NCI-H1105 (cell line): ENCODE results near the gene SCUBE3.

ENCODE experiments used
- DNase-seq: peaks from one replicate; lab custom pipeline; 2025; lab: John Stamatoyannopoulos, UW

Gene SCUBE3

DNA sequence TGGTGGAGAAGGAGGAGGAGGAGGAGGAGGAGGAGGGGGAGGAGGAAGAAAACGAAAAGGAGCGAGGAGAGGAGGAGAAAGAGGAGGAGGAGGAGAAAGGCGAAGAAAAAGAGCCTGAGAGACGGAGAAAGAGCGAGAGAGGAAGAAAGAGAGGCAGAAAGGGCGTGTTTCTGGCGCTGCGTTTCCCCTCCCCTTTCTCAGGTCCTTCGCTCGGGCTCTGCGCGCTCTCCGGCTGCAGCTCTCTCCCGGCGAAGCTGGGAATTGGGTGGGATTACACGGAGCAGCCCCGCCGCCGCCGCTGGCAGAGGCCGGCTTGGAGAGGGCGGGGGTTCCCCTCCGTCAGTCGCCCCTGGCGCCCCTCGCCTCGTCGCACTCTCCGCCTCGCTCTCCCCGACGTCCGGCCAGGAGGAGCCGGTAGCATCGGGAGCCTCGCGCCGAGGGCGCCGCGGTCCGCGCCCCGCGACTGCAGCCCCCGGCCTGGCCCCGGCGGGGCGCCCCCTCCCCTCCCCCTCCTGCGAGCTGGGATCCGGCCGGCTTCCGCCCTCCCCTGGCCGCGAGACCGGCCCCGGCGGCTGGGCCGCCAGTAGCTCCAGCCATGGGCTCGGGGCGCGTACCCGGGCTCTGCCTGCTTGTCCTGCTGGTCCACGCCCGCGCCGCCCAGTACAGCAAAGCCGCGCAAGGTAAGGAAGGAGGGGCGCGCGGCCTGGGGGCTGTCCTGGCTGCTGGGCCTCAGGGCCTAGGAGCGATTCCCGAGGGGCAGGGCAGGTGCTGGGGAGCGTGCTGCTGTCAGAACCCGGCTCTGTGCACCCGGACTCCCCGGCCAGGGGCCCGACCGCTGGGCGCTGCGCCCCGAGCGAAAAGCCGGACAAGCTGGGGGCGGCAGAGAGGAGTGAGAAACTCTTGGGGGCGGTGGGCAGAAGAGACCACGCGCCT is at the start of gene SCUBE3:
Gene SCUBE3 (plus strand): TSS at position 133 of the 933 bp plus-strand sequence. CDS start 463 bp downstream, at position 596.
- peak; percentile 56 for DNase-seq

DNA sequence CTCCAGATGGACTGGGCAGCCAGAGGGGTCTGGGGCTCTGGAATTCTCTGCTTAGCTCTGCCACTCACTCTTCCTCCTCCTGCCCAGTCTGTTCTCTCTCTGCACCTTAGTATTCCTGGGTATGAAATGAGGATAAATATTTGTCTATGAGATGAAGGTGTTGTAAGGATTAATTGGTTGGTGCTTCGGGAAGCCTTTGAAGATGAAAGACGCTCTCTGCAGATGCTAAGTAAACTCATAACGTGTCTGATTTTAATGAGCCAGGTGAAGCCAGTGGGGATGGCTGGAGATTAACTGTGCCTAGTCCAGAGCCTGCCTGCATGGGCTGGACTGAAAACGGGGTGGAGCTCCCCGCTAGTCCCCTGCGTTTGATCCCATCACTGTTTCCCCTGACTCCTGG is 49.5 kb upstream of the SCUBE3 start:
- DNase-seq = no peak

DNA sequence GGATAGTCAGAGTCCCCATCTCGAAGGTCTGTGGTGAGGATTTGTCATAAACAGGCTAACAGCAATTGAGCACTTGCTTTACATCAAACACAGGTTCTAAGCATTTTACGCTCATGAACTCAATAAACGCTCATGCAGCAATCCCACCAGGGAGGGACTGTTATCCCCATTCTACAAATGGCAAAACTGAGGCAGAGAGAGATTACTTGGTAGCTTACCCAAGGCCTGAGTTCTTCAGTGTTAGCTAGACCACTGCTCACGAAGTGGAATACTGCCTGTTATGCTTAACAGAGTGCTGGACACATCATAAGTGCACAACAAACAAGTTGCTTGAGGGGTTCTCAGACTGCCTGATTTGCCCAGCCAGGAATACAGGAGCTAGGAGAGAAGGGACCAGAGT is 48.9 kb upstream of the SCUBE3 start:
- no peak for DNase-seq

DNA sequence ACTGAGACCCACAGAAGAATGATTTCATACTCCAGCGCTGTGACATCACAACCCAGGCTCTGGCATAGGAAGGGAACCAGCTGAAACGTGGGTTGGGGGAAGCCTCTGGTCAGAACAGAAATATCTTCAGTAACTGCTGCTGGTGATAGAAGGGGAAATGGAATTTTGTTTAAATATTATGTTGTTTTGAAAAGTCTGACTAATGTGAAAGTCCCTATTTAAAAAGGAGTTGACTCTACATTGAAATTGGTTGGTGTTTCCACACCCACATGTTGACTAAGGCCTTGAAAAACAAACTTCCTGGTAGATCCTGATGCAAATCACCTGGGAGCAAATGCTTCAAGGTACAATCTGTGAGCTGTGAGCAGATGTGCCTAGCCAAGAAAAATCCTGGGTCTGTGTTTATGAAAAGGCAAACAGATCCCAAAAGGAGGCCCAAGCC is 48.1 kb upstream of the SCUBE3 start:
- DNase-seq = no peak

DNA sequence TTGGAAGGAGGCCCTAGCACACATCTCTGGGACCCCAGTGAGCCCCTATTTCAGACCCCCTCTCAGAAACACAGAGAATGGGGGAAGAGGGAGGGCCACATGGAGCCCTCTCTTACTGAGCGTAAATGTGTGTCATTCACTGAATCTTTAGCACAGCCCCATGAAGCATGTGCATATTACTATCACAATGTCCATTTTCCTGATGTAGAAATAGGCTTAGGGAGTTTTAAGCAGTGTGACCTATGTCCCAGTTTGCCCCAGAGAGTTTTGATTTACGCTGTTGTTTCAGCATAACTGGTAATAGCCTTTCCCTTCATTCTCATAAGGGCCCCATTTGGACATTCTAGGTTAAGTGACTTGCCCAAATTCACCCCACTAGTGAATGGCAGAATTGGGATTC is 47.6 kb upstream of the SCUBE3 start:
- no peak for DNase-seq

DNA sequence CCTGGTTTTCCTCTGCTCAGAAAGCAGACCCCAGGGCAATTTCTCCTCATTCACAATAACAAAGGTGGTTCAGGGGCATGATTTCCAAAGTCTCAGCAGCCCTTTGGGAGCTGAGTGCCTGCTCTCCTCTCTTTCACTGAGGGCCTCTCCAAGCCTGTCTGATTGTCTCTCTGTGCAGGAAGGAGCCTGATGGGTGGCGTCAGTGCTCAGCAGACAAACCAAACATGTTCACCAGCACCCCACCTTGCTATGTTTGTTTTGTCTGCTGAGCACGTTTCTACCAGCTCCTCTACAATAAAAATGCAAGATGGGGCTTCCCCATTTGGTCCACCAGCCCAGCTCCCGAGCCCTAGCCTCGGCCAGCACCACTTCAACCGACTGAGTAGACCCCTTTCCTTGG is 47.2 kb upstream of the SCUBE3 start:
- DNase-seq = no peak

DNA sequence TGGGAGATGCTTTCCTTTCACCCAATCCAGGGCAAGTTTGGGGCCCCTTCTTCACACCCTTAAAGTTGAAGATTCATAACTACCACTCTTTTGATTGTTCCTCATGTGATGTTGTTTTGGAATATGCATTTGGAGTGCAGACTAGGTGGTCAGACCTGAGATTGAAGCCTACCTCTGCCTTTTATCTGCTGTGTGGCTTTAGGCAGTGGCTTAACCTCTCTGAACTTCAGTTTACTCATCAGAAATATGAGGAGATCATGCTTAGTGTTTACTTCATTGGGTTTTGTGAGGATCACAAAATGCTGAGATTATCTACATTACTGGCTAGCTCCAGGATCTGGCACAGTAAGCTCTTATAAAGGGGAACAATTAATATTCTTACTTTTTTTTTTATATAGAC is 46.3 kb upstream of the SCUBE3 start:
- DNase-seq = no peak

DNA sequence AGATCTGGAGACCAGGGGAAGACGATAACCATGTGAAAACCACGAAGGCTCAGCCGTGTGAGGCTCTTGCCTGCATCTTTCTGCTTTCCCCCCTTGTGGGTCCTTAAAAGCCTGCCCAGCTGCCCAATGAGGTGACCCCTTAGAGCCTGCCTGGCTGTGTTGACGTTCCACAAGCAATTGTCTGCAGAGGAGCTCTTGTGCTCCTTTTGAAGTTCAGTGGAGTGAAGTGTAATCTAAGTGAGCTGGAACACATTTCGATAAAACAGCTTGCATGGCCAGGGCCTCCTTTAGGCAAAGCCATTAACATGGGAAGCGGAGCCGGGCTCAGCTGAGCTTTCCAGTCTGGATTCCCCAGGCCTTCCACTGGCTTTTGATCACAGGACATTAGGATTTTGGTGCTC is 45.3 kb upstream of the SCUBE3 start:
- DNase-seq = no peak

DNA sequence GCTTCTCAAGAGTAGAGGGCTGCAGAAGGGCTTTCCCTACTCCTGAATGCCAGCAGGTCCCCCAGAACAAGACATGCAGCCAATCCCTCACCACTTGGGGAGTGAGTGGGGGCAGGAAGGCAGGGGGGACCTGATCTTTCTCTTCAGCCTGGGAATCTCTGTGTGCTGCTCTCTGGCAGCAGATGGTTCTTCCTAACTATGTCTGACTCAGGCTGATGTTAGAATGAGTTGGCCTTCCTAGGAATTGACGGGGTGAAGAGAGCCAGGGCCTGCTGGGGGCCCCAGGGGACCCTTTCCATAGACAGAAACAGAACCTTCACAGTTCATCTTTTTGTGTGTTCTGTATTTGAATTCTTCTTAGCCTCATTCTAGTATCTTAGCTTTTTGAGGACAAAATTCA is 43.6 kb upstream of the SCUBE3 start:
- no peak for DNase-seq

DNA sequence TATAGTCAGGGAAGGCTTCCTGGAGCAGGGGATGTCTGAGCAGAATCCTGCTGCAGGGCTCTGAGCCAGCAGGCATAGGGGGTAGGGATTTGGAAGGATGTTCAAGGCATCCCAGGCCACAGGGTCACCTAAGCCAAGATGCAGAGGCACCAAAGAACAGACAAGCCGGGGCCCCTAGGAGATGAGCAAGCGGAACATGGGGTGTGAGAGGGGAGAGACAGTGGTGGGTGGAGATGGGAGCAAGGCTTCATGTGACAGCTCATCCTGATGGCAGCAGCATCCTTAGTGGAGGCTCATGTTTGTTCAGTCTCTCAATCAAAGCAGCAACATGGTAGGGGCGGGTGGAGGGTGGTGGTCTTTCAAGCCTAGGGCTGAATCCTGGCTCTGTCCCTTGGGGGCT is 42.9 kb upstream of the SCUBE3 start:
- no peak for DNase-seq

DNA sequence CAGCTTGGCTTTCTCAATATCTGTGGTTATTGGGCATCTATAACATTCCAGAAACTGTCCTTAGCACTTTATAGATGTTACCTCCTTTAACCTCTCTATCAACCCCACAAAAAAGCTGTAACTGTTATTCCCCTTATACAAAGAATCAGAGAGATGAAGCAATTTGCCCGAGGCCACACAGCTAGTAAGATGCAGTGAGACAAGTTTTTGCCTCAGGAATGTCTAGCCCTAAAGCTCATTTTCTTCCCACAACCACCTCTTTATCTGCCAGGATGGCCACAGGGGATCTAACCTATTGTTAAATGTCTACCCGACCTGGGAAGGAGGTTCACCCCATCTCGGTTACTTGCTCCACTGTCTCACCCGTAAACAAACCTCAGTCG is 40.7 kb upstream of the SCUBE3 start:
- DNase-seq = no peak

DNA sequence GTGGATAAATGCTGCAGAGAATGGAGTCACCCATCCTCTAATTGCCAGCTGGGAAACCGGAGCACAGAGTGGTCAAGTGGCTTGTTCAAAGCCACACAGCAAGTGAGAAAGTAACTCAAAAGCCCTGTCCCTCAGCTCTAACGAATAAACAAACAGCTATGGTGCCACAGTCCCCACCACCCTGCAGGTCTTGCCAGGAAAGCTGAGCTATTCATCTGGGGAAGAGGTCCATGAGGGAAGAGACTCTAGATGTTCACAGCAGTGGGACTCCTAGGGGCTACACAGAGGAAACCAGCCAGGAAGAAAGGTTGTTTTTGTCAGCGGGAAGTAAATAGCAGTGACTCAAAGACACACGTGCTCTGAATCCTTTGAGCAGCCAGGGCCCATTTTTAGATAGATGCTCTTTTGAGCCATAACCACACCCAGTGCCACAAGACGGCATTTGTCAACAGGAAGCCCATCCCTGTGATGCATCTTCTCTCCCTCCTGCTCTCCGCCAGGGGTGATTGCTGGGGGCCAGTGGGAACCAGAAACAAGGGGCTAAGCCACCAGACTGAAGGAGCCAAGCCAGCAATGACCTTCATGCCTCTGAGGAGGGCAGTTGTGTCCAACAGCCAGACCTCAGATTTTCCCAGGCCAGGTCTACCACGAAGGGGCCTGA is 40.2 kb upstream of the SCUBE3 start:
- no peak for DNase-seq

DNA sequence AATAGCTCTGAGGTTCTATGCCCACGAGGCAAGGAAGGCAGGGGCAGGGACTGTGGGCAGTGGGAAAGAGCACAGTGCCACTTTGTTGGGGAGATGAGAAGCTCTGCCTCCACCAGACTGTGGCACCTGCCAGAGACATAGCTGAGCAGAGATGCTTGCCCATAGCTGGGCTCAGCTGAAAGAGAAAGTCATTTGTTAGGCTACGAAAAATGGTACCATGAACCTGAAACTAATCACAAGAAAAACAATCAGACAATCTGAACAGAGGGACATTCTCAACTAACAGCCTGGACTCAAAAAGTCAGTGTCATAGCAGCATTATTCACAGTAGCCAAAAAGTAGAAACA is 39.7 kb upstream of the SCUBE3 start:
- no peak for DNase-seq

DNA sequence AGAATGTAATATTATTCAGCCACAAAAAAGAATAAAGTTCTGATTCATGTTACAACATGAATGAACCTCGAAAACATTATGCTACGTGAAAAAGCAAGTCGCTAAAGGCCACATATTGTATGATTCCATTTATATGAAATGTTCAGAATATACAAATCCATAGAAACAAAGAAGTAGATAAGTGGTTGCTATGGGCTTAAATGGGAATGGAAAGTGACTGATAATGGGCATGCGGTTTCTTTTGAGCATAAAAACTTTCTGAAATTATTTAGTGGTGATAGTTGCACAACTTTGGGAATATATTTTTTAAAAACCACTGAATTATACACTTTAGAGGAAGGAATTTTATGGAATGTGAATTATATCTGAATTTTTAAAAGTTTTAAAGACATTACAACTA is 39.3 kb upstream of the SCUBE3 start:
- no peak for DNase-seq

DNA sequence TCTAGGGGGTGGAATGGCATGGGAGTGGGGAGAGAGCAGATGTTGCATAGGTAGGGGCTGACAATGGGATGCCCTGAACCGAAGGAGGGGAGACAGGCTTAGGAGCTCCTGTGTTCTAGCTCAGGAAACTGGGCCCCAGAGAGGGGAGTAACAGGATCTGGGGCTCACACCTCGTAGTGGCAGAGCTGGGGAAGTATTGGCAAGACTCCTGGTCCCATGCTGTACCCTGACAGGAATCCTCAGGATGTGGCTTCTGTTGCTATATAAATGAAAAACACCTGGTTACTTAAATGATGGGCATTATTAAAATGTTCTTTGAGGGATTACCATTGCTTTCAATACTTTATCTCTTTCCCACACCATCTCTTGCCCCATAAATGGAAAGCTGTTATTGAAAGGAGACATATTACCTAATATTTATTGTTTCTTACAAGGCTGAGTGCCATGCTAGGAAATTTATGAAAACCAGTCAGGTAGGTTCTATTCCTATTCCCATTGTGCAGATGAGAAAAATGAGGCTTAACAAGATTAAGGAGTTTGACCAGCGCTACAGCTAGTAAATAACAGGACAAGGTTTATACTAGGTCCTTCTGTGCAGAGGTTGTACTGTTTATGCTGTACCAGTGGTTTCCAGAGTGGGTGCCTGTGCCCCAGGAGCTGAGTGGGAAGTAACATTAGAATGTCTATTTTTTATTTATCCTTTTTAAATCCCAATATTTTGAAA is 37.3 kb upstream of the SCUBE3 start:
- no peak for DNase-seq

DNA sequence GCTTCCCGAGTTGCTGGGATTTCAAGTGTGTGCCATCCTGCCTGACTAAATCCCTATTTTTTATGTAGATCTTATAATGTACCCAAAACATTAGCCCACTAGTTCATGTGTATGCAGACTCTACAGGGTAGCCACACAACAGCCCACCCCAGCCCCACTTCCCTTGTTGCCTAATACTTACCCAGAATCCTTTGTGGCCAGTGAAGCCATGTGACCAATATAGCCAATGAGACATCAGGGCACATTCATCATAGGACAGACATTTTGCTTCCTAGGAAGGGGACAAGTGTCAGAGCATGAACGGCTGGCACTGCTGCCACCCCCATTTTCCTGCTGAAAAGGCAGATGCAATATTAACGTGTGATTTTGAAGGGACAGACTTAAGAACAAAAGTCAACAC is 36.6 kb upstream of the SCUBE3 start:
- no peak for DNase-seq

DNA sequence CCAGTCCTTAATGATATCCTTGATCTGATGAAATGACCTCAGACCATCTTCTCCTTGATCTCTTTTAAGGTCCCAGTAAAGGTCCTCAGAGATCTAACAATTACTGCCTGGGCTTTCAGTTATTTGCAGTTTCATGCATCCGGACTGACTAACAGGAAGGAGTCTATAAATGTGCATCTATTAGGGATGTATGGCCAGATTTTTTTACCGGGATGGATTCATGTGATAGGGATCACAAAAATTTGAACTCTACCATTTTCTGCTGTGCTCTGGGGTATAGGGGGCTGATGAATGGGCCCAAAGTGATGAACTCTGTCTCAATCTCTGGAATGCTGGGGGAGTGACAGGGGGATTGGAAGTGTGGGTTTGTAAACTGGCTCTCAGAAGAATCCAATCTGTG is 36.2 kb upstream of the SCUBE3 start:
- DNase-seq = no peak

DNA sequence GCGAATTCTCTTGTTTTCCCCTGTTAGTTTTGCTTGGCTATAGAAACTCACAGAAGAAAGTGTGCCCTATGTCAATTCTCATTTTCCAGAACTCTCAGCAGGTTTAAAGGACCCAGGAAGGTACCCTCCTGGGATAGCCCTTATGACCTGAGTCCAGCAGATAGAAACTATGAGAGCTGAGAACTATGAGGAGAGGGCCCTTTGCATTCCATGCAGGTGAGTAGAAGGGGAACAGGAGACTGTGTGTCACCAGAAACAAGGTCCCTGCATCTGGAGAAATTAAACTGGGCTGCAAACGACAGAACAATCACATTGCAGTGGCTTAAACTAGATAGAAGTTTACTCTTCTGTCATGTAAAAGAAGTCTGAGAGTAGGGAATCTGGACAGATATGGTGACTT is 35.7 kb upstream of the SCUBE3 start:
- no peak for DNase-seq

DNA sequence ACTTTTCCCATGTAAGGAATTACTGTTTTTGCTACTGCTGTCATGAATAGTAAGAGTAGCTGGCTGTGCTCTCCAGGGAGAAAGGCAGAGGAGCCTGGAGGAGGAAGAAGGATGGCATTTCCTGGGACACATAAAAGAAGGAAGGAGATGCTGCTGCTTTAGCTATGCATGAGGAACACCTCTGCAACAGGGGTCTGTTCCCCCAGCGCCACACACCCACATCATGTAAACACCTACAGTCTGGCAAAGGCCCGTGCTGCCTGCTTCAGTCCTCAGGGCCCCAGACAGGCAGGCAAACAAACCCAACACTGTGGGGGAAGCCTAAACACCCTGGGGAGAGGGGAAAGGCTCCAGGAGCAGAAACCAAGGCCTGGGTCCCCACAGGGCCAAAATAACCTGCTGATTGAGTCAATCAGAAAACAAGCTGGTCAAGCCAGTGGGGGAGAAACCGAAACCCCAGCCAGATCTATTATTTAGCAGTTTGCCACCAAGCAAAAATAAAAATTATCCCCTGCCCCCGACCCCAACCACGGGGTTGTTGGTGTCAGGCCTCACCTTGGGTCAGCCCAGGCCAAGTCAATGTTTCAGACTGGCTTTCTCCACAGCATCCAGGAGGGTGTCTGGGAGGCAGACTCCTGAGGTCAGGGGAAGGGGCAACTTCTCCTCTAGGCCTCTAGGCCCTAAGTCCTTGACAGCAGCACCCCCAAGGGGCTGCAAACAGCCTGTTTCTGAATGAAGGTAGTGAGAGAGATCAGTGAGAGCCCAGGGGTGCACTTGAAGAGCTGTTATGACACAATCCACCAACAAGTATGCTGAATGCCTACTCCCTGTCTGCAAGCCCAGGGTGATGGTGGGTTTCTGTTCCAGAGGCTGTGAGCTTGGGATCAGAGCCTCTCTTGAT is 34.6 kb upstream of the SCUBE3 start:
- no peak for DNase-seq

DNA sequence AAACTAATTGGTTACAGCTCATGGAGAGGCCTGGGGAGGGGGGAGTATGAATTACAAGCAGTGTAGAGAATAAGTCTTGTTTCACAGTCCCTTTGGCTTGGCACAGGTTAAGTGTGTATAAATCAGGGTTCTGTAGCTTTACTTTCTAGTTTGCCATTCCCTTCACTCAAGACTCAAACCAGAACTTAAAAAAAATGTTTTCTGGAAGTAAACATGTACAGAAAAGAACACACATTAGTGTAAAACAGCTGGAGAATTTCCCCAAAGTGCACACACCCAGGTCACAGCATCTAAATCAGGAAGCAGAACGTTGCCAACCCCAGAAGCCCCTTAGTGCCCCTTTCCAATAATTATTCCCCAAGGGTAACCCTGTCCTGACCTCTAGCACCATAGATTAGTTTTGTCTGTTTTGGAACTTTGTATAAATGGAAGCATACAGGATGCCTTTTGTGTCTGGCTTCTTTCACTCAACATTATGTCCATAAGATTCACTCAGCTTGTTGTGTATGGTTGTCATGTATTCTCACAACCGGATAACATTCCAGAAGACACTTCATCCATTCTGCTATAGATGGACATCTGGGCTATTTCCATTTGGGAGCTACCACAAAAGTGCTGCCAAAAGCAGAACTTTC is 33.7 kb upstream of the SCUBE3 start:
- DNase-seq = no peak

DNA sequence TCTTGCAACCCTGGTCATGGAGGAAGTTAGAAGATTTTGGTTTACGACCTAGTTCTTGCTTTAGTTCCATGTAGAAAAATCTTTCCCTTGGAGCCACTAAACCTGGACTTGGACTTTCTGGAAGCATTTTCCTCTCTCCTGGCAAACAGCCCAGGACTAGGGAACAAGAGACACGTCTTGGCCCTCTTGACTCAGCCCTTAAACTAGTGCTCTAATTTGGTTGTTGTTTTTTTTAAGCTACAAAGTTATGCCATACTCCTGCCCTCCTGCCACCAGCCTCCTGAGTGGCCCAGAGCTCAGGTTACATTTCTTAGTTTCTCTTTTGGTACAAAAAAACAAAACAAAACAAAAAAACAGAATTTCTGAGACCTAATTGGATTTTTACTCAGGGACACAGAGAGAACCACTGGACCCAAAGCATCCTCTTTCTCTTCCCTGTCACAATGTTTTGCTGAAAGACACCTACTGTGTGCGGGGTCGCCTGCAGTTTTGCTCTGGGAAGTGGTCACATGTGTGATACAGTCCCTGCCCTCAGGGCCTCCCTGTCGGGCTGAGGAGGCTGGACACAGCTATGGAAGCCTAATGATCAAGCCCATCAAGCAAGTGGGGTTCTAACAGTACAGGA is 32.3 kb upstream of the SCUBE3 start:
- DNase-seq = no peak
